ENCODE data around the gene SIL1.
"Not testable (repeated sequence)": the region's sequence is repeated elsewhere in the genome, so short reads cannot be mapped to it uniquely, and the experiment has no call there.

SIL1 gene

DNA sequence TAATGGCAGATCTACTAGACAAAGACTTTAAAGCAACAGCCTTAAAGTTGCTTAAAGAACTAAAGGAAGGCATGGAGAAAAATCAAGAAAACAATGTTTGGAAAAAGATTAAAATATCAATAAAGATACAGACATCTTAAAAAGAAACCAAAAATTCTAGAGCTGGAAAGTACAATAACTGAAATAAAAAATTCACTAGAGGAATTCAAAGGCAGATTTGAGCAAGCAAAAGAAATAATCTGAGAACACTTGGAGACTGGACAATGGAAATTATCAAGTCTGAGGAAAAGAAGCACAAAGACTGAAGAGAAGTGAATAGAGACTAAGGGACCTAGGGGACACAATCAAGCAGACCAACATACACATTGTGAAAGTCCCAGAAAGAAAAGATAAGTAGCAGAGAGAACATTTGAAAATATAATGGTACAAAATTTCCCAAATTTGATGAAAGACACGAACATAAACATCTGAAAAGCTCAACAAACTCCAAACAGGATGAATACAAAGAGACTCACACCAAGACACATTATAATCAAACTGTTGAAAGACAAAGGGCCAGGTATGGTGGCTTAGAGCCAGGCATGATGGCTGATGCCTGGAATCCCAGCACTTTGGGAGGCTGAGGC is 26.3 kb downstream of the SIL1 start:
- no peak for DNase-seq

DNA sequence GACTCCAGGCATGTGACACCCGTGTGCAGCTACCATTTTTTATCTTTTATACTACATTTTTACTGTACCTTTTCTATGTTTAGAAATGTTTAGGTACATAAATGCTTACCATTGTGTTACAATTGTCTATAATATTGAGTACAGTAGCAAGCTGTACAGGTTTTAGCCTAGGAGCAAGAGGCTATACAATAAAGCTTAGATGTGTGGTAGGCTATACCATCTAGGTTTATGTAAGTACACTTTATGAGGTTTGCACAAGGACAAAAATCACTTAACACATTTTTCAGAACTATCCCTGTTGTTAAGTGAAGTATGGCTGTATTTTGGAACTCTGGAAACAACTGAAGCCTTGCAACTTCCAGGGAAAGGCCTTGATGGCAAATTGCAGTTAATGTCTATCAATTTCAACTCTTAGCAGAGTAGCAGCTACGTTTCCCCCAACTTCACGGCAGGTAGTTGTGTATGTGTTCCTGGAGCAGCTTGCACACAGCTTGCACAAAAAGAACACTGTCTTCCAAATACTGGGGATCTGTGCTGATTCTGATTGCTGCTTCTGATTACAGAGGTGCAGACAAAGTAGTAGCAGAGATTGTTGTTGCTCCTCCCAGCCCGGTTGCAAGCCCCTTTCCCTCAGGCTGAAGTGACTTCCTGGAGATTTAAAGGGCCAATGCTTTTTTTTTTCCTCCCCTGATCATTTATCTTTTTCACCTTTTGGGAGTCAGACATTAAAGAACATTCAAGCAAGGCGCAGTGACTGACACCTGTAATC is 30.0 kb downstream of the SIL1 start:
- no peak for DNase-seq

DNA sequence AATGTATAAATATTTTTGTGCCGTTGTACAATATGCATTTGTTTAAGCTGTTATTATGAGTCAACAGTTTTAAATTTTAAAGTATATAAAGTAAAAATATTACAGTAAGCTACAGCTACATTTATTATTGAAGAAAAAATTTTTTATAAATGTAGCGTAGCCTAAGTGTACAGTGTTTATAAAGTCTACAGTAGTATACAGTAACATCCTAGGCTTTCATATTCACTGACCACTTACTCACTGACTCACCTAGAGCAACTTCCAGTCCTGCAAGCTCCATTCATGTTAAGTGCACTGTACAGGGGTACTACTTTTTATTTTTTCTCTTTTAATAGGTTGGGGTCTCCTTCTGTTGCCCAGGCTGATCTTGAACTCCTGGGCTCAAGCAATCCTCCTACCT is 30.6 kb downstream of the SIL1 start:
- DNase-seq, result no peak

DNA sequence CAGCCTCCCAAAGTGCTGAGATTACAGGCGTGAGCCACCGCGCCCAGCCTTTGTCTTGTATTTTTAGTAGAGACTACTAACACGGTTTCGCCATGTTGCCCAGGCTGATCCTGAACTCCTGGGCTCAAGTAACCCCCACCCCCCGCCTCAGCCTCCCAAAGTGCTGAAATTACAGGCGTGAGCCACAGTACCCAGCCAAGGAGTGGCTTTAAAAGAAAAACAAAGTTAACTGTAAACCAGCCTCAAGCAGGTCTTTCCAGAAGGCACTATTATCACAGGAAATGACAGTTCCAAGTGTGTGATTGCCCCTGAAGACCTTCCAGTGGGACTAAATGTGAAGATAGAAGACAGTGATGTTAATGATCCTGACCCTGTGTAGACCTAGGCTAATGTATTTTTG is 31.1 kb downstream of the SIL1 start:
- no peak for DNase-seq

DNA sequence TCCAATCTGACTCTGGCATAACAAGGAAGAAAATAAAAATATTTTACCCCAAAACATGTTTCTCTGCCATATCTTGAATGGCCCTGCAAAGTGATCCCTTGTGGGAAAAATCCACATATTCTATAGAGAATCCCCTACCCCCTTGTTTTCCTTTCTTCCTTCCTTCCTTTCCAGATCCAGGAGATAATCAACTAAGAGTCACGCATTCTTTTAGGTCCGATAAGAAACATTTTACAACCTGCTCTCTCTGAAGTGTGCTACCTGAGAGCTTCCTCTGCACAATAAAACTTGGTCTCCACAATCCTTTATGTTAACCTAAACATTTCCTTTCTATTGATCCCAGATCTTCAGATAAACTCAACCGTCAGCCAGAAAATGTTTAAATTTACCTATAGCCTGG is 33.3 kb downstream of the SIL1 start:
- not testable (repeated sequence) for DNase-seq

DNA sequence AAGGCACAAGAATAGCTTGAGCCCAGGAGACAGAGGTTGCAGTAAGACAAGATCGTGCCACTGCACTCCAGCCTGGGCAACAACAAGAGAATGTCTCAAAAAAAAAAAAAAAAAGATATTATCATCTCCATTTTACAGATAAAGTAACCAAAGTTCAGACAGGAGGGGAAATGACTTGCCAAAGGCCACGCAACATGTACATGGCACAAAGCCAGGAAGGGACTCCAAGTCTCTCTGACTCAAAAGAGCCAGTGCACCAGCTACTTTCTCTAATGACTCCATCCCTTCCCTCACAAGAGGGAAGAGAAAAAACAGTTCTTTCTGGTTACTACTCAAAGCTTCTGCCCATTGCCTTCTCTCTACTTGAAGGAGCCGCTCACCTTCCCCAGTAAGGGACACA is 34.1 kb downstream of the SIL1 start:
- no peak for DNase-seq

DNA sequence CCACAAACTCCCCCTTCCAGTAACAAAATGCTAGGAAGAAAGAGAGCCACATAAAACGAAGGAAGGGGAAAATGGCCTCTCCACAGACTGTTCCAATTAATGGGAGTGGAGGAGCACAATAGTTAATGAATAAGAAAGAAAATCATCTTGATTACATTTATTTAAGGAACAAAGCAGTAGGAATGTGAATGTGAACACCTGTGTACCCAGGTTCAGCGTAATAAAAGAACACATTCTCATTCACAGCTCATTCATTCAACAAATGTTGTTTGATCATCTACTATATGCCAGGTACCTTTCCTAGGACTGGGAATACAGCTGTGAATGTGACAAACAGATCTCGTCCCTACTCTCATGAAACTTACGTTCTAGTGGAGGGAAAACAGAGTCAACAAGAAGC is 35.7 kb downstream of the SIL1 start:
- DNase-seq, result no peak

DNA sequence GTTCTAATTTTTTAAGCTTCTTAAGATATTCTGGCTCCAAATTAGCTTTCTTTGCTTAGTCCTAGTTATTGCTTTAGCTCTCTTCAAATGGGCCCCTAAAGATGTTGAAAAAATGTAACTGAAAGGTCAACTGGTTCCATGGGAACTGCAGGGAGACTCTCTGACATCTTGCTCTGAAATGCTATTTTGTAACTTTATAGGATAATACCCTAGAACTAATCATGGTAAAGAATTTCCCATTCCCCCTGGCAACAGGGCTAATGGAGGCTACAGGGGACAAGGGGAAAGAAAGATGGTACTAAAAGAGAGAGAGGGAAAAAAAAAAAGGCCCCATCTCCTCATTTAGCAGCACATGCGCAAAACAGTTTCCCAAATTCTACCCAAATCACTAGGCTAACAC is 39.4 kb downstream of the SIL1 start:
- no peak for DNase-seq

DNA sequence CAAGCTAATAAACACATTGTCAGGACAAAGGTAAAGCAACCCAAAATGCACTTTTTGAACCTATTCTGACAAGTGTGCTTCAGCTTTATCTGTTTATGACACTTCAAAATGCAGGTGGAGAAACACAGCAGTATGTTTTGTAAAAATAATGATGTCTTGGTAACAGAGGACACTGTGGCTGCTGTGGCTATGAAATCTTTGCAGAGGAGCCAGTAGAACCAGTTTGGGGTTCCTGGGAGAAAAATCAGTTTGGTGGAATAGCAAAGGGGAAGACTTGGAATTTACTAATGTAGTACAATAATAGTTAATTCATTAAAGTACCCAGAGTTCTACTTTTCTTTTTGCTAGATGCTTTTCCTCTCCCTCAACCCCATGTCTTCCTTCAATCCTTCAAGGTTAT is 40.6 kb downstream of the SIL1 start:
- no peak for DNase-seq

DNA sequence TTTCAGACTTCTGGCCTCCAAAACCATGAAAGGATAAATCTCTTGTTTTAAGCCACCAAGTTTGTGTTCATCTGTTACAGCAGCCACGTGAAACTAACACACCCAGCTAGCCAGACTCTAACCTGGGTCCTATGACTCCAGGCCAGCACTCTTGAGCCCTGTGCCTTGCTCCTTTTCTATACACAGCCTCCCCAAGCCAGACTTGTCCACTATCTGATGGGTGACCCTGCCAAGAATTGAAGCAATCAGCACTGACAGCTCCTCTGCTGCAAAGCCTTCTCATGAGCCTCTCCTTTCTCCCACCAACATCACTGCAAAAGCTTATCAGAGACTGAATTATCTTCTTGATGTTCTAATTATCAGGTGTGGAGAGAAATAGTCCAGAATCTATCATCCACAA is 41.4 kb downstream of the SIL1 start:
- DNase-seq, result no peak

DNA sequence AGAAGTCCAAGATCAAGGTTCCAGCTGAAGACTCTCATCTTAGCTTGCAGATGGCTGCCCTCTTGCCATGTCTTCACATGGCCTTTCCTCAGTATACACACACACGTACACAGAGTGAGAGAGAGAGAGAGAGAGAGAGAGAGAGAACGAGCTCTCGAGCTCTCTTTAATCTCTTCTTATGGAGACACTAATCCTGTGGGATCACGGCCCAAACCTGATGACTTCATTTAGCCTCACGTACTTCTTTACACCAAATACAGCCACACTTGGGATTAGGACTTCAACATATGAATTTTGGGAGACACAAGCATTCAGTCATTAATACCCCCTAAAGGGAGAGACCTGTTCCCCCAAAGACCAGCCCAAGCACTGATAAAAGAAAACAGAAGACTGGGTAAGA is 42.8 kb downstream of the SIL1 start:
- DNase-seq, result no peak

DNA sequence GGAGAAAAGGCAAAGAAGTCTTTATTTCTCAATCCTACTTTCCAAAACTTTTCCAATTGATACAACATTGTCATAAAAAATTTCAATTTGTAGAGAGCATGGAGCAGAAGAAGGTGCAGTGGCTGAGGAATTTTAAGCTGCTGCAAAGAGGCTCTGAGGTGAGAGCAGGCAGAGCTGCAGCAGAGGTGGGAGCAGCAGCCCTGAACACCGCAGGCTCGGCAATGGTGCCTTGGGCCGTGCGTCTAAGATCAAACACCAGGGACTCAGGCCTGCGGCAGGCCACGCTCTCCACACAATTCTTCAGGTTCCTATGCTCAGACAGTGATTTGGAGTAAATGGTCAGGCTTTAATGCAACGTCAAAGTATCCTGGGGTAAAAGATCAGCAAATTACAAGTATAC is 46.3 kb downstream of the SIL1 start:
- DNase-seq, result no peak

DNA sequence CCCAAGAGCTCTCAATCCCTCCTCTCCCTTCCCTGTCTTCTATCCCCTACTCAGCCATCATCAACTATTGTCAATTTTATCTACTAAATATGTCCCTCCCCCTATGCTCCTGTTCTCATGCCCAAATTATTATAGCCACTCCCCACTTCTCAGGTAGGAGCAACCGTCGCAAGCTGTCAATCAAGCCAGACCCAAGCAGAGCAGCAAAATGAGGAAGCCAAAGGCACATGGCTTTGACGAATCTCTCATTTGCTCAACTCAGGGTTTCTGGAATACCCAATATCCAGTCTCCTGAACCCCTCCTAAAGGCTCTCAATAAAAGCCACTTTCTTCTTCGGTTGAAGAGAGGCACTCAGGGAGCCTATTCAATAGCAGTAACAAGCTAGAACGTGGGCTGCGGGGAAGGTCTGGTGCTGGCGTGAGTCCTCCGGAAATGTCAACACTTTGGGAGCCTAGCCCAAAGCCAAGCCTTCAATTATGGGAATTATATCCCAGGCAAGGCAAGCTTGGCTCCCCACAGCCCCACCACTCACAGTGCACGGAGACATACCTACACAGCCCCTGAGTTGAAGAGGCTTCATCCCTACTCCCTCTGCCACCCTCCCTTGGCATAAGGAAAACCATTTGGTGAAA is 47.7 kb downstream of the SIL1 start:
- DNase-seq, result no peak

DNA sequence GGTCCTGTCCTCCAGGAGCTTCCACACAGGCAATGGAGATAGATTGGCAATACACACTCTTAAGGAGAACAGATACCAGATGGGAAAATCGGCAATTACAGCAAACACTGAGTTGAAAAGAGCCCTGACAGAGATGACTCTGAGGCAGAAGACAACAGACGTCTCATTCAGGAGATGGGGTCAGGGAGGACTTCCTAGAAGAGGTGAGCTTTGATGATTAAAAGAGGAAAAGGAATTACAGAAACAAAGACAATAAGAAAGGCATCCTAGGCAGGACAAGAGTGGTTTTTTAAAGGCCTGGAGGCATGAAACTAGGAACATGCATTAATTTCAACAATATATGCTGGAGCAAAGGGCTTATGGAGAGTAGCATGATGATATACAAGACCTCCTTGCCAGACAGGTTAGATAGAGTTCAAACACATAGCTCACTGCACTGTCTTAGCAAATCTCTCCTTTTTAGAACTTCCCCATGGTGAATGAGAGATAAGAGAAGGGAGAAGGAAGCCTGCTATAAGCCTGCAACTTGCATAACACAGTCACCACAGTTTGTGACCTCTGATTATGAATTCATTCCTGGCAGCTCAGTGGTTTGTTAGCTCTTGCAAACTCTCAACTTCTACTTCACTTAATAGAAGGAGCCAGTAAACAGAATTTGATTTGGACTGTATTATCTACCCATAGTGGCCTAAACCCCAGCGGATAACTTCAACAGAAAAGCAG is 48.5 kb downstream of the SIL1 start:
- no peak for DNase-seq

DNA sequence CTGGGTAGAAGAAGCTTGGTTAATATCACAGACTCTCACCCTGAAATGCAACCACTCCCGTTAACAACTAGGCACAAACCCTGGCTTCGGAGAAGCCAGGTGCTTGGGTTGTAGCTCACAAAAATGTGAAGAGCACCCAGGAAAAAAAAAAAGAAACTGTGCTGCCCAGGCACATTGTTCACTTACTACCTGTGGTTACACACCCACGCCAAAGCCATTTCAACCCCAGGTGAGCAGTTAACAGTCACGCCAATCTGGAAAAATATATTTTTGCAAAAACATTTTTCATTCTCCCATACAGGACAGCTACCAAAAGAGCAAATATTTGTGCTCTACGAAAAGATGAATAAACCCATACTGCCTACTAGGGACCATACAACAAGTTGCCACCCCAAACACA is 49.2 kb downstream of the SIL1 start:
- DNase-seq, result no peak

DNA sequence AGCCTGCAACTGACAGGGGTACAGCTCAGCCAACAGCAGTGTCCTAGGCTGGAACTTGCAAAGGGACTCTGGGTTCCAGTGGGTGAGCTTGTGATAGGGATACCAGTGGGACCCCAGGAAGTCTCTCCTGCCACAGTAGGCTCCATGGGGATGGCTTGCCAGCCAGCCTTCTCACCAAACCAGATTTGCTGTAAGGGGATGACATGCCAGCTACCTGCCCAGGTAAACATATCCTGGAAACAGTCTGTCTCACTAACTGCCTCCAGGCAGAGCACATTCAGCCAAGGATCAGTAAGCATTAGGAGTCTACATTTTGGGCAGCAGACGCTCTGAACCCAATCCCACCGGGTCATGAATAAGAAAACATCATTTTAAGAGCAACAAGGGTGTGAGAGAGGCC is 49.9 kb downstream of the SIL1 start:
- no peak for DNase-seq

DNA sequence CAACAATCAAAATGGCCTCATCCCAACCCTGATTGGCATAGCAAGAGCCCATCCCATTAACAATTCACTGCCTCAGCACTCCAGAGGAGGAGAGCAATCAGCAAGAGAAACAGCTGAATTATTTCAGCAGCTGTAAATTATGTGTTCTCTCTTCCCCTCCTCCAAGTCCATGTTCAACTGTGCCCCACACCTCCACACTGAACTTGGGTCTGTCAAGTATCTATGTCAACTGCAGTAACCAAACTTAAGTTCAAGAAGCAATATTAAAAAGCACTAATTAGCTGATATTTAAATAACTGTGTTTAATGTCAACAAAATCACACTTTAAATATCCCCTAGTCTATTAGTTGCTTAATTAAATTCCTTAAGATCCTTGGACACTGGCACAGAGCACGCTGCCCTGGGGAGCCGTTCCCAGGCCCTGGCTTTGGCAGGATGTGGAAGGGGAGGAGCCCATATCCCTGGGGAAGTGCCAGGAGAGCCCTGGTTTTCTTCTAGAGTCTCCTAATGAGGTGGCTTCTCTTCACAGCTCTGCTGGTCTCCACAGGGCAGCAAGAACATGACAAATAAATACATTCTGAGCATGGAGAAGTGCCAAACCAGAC is 50.6 kb downstream of the SIL1 start:
- DNase-seq, result no peak

DNA sequence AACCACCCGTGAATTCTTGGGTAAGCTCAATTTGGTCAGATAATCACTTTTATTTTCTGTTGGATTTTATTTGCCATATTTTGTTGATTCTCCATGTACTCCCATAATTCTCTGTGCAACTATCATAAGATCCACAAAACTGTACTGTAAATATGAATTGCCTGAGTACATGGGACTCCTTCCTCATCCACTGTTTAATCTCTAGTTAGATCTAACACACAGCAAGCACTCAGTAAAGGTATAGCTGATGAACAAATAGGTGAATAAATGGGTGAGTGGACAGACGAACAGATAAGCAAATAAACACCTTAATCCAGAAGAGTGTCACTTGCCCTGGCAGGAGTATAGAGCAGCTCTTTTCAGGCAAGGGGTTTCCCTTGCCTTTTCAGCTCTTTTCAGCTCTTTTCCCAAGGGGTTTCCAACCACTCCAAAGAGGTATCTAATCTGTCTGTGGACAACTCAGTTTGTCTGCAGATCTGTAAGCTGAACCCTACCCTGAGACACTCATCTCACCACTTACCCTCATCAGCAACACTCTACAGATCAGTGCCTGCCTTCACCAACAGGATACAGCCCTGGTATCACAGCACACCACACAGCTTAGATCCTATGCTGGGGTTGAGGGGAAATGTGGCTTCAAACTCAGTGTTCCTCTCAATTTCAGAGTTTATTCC is 51.2 kb downstream of the SIL1 start:
- DNase-seq, result no peak

DNA sequence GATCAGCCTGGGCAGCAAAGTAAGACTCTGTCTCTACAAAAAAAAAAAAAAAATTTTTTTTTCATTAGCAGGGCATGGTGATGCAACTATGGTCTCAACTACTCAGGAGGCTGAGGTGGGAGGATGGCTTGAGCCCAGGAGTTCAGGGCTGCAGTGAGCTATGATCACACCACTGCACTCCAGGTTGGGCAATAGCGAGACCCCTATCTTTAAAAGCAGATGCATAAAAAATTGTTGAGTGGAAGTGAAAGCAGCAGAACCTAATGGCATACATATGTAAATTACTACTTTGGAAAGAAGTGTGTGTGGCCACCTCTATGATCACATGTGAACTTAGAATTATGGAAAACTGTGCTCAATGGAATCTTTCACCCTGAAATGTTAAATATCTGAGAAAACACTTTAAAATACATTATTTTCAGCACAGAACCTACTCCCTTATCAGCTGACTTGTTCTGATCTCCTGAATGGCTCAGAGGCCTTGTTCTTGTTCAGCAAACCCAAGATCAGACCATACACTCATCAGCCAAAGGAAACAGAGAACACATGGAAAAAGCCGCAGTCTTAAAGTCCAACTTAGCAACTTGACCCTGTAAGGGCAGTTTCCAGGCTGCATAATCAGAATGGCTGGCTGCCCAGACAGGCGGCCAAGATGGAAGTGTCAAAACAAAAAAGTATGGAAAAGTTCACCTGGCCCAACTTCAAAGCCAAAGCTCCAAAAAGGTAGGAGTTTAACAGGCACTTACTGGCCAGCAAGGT is 56.5 kb downstream of the SIL1 start:
- no peak for DNase-seq

DNA sequence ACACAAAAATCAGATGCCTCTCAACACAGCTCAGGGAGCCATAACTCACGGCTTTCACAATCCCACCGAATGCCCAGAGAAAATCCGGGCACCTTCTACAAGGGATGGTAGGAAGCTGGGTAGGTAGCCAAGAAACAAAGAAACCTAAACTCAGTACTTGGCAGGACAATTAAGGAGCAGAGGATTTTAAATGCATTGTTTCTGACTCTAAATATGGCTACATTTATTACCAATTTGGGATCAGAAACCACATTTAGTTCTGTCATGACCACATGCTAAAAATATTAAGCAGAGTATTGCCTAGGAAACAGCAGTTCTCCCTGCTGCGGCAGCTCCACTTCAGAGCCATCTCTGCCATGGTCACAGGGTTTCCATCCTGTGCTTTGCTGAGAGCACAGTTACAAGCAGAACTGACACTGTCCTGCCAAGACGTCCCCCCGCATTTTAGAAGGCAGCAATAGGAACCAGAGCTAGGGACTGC is 57.5 kb downstream of the SIL1 start:
- DNase-seq, result no peak

DNA sequence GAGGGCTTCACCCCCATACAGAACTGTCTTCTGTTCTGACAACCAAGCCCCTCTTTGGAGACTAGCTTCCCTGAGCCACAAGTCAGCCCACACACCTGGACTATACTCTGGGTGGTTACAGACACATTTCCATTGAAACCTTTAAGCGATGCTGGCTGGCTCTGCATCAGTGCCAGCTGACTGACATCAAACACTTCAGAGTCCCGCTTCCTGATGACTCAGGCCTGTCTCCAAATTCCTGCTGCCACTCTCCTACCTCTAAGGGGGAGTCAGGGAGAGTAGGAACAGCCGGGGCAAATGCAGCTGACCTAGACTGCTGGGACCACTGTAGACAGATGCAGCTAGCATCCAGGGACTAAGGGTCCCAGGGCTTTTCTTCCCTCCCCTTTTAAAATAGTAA is 59.4 kb downstream of the SIL1 start:
- DNase-seq, result peak; percentile 43

DNA sequence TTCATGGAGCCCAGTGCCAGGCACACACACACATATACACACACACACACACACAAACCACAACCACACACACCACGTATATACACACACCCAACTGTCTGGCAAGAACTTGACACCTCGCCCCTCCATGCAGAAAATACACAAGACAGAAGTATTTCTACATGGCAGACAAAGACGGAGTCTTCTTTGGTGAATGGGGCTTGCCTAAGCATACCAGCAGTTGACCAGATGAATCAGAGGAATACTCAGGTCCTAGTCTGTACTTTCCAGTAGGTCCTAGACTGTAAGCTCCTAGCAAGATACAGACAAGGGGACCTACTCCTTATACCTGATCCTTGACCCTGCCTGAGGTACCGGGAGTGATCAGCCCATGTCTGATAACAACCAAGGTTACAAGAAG is 60.1 kb downstream of the SIL1 start:
- no peak for DNase-seq
